Nasal cavity respiratory epithelium epithelial cell of viscerocranial mucosa (primary cell): ENCODE data around the gene LOX. TPM values are rescaled to one million over a fixed set of nuclear protein-coding genes. Genes with fewer than 3 reads are reported as not detected.

Experiments
- total RNA-seq: library from RNA; depleted of rRNA; stranded (reverse); fragments of >200 nt; gene quantifications from 2 replicates; pipeline ENCODE4 v1.2.3, GENCODE V29; 2014

Gene LOX, protein sequence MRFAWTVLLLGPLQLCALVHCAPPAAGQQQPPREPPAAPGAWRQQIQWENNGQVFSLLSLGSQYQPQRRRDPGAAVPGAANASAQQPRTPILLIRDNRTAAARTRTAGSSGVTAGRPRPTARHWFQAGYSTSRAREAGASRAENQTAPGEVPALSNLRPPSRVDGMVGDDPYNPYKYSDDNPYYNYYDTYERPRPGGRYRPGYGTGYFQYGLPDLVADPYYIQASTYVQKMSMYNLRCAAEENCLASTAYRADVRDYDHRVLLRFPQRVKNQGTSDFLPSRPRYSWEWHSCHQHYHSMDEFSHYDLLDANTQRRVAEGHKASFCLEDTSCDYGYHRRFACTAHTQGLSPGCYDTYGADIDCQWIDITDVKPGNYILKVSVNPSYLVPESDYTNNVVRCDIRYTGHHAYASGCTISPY
- 0.34 and 17.3 TPM in 2 replicates for total RNA-seq

GRCh38 chr5:122078116-122079110 is at the start of gene LOX:
TSS of gene LOX (minus strand) at chr5:122078259. CDS start at chr5:122077985, 274 bp downstream.

Other genes starting within 250 kb of the LOX start
- not detected in 2 replicates for gene FTMT, start 226.4 kb downstream of the LOX start, total RNA-seq
- gene SRFBP1, start 116.3 kb downstream of the LOX start, total RNA-seq: 29.0 and 41.6 TPM in 2 replicates
- gene ZNF474, start 51.3 kb upstream of the LOX start, total RNA-seq: 0.28 TPM in 1 of 2 replicates, not detected in the other
- under 0.01 and 0.07 TPM in 2 replicates for gene SNCAIP, start 234.0 kb upstream of the LOX start, total RNA-seq